OCI-LY7 (cell line): Measurements from ENCODE around the gene GABPB1. TPM values are rescaled to one million over a fixed set of nuclear protein-coding genes. Genes with fewer than 3 reads are reported as not detected.

Source experiments
- BruUV-seq: library from RNA; stranded (reverse); fragments of 400-500 nt; replicated peaks from 2 replicates; lab custom pipeline; 2021; lab: Mats Ljungman, UMichigan
- CTCF ChIA-PET: fragments of 300-600 bp; sonication (Branson Sonifier 250); formaldehyde crosslinking; loops from one replicate; lab custom pipeline; 2022; ENCODE audit warnings: antibody characterized with exemption; ENCODE audit not compliant: unreplicated experiment; lab: Charles Lee
- POLR2A ChIA-PET: fragments of 300-600 bp; sonication (Branson Sonifier 250); formaldehyde crosslinking; loops from one replicate; lab custom pipeline; 2022; ENCODE audit warnings: antibody characterized with exemption; lab: Charles Lee
- DNase-seq: peaks from one replicate; pipeline ENCODE4 v3.0.0-alpha.2; 2015; ENCODE audit warnings: low spot score
- H2AFZ ChIP-seq: fragments of 200-600 bp; sonication (generic), shearing (Covaris generic); 2 replicates; pipeline ENCODE4 v1.6.1; 2014; ENCODE audit warnings: mild to moderate bottlenecking, antibody characterized with exemption, low read length, moderate library complexity
- H3K27ac ChIP-seq: fragments of 200-600 bp; sonication (generic); 2 replicates; pipeline ENCODE4 v1.5.1; 2014; ENCODE audit warnings: mixed run types, low read depth, mild to moderate bottlenecking, moderate library complexity, low read length, inconsistent platforms; ENCODE audit not compliant: poor library complexity, severe bottlenecking
- H3K36me3 ChIP-seq: fragments of 200-600 bp; sonication (generic); 2 replicates; pipeline ENCODE4 v1.6.1; 2014; ENCODE audit warnings: mild to moderate bottlenecking, antibody characterized with exemption, low read length, moderate library complexity, mixed read lengths; ENCODE audit not compliant: insufficient read depth
- H3K4me1 ChIP-seq: fragments of 200-600 bp; sonication (generic); 2 replicates; pipeline ENCODE4 v1.5.1; 2014; ENCODE audit warnings: mild to moderate bottlenecking, low read length; ENCODE audit not compliant: insufficient read depth, poor library complexity, severe bottlenecking
- H3K4me2 ChIP-seq: fragments of 200-600 bp; sonication (generic); 2 replicates; pipeline ENCODE4 v1.6.1; 2014; ENCODE audit warnings: mild to moderate bottlenecking, low read length
- H3K4me3 ChIP-seq: fragments of 200-600 bp; sonication (generic); 2 replicates; pipeline ENCODE4 v1.5.1; 2014; ENCODE audit warnings: mild to moderate bottlenecking, low read depth, low read length; ENCODE audit not compliant: poor library complexity, severe bottlenecking
- H3K79me2 ChIP-seq: fragments of 200-600 bp; sonication (generic); 2 replicates; pipeline ENCODE4 v1.6.1; 2016; ENCODE audit warnings: low read depth, mild to moderate bottlenecking, low read length, moderate library complexity, mixed read lengths; ENCODE audit not compliant: insufficient read depth
- H3K9me2 ChIP-seq: fragments of 200-600 bp; sonication (generic); 2 replicates; pipeline ENCODE4 v1.6.1; 2016; ENCODE audit warnings: mild to moderate bottlenecking, low read length, mixed read lengths; ENCODE audit not compliant: insufficient read depth
- H3K9me3 ChIP-seq: fragments of 200-600 bp; sonication (generic); 2 replicates; pipeline ENCODE4 v1.6.1; 2014; ENCODE audit warnings: mild to moderate bottlenecking, mixed run types, low read length, mixed read lengths
- H4K20me1 ChIP-seq: fragments of 200-600 bp; sonication (generic); 2 replicates; pipeline ENCODE4 v1.6.1; 2014; ENCODE audit warnings: mild to moderate bottlenecking, antibody characterized with exemption, low read length, moderate library complexity, mixed read lengths; ENCODE audit not compliant: insufficient read depth
- EZH2phosphoT487 ChIP-seq: fragments of 200-600 bp; sonication (generic); IDR thresholded peaks from 2 replicates; pipeline ENCODE4 v1.6.1; 2018; ENCODE audit warnings: low read depth, borderline replicate concordance, mild to moderate bottlenecking, mixed run types, antibody characterized with exemption, low read length, moderate library complexity, mixed read lengths
- intact Hi-C: fragments of 100-400 bp; cut with micrococcal nuclease; formaldehyde crosslinking; loops from one replicate; pipeline ENCODE4 v1.10.0; 2022; ENCODE audit not compliant: unreplicated experiment
- total RNA-seq, 2 experiments: library from RNA; depleted of rRNA in 1 of 2; stranded (reverse); fragments of >200 nt in 1 of 2; shearing (Covaris generic) in 1 of 2; gene quantifications; 2 replicates each; pipeline ENCODE4 v1.2.3, GENCODE V29; 2014 to 2022
- TF ChIP-seq, protein P1 (sequence below): fragments of 200-600 bp; sonication (generic); conservative IDR thresholded peaks from 2 replicates; pipeline ENCODE4 v1.5.1; 2014; ENCODE audit warnings: mild to moderate bottlenecking, antibody characterized with exemption, low read length, moderate library complexity, mixed read lengths

The GABPB1 gene
- total RNA-seq, 2 experiments from 2014 or later: 32.6 to 53.3 TPM

DNA sequence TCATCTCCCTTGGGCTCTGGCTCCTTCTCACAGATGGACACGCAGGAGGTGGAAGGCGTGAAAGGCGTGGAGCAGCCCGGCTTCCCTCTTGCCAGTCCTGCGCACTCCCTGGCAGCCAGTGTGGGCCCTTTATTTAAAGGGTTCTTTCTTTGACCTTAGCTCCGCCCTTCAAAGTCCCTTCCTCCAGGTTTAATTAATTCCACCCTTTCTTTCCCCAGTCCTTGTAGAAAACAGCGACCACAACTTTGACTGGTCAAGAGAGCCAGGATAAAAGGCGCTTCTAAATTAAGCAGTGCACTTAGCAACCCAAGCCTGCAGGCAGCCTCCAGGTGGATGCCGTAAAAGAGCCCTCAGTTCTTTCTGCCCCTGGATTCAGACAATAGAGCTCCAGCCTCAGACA lies 89.4 kb downstream of the GABPB1 start, which contains the start of gene HDC:
Gene HDC, minus strand, starts transcription at position 107 of the 400 bp plus-strand sequence. Its CDS starts 103 bp downstream, at position 4.
- intact Hi-C loops: no loop called here
- ChIA-PET POLR2A (no interaction called here), CTCF (no interaction called here)
- H3K4me3 ChIP-seq: no peak within 1 kb of the TSS
- H2AFZ ChIP-seq: no peak within 1 kb of the TSS
- no peak within 1 kb of the TSS for H3K4me2 ChIP-seq
- H3K36me3 ChIP-seq: no peaks in the 10 kb centered on the region
- no peak for TF ChIP-seq EZH2phosphoT487
- TF ChIP-seq, protein P1, sequence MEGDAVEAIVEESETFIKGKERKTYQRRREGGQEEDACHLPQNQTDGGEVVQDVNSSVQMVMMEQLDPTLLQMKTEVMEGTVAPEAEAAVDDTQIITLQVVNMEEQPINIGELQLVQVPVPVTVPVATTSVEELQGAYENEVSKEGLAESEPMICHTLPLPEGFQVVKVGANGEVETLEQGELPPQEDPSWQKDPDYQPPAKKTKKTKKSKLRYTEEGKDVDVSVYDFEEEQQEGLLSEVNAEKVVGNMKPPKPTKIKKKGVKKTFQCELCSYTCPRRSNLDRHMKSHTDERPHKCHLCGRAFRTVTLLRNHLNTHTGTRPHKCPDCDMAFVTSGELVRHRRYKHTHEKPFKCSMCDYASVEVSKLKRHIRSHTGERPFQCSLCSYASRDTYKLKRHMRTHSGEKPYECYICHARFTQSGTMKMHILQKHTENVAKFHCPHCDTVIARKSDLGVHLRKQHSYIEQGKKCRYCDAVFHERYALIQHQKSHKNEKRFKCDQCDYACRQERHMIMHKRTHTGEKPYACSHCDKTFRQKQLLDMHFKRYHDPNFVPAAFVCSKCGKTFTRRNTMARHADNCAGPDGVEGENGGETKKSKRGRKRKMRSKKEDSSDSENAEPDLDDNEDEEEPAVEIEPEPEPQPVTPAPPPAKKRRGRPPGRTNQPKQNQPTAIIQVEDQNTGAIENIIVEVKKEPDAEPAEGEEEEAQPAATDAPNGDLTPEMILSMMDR: no peak
- no peak for DNase-seq
- no peak within 1 kb of the TSS for H3K27ac ChIP-seq
- H3K79me2 ChIP-seq: no peaks in the 10 kb centered on the region
- H4K20me1 ChIP-seq: no peaks in the 10 kb centered on the region
- no peaks in the 10 kb centered on the region for H3K9me3 ChIP-seq
- no TSS peak for BruUV-seq
- no peaks in the 10 kb centered on the region for H3K4me1 ChIP-seq
- H3K9me2 ChIP-seq: no peaks in the 10 kb centered on the region

DNA sequence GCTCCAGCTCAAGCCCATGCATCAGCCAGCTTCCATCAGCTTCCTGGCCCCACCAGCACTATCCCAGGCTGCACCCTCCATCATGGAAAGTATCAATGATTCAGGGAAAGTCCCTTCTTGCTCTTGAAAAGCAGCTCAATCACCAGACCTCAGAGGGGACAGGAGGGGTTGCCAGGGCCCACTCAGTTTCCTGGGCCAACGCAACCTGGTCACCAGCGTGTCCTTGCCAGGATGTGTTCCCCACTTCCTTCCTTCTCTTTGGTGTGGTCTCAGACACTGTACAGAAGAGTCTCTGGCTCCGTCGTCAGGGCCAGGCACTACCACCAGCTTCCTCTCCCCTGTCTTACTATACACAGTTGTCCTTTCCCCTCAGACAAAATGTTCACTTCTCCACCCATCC lies 92.5 kb downstream of the GABPB1 start:
- POLR2A ChIA-PET: no interaction called here
- H3K27ac ChIP-seq: no peak overlapping the region

DNA sequence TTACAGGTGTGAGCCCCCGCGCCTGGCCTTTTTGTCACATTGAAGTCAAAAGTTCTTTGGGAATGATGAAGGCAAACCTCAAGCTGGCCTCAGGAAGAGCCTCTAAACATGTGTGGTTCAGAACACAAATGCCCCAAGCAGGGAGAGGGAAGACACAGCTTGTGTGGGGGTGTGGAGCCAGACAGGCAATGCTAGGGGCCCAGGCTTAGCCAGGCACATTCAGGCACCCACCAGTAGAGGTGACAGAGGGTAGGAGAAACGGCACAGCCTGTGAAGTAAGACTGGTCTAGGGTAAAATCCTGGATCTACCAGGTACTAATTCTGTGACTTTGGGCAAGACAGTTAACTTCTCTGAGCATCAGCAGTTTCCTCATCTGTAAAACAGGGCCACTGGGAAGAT lies 93.0 kb downstream of the GABPB1 start:
- Histone ChIP-seq H3K36me3 (no peaks in the 10 kb centered on the region), H2AFZ (no peak overlapping the region), H4K20me1 (no peaks in the 10 kb centered on the region), H3K9me2 (no peaks in the 10 kb centered on the region), H3K4me1 (no peaks in the 10 kb centered on the region), H3K79me2 (no peaks in the 10 kb centered on the region), H3K9me3 (no peaks in the 10 kb centered on the region), H3K27ac (no peak overlapping the region), H3K4me3 (no peak overlapping the region), H3K4me2 (no peak overlapping the region)
- TF ChIP-seq, protein P1: 0 out of 2 replicates have a peak, but pooled peaks have one; percentile 12
- TF ChIP-seq EZH2phosphoT487: no peak
- CTCF ChIA-PET: no interaction called here
- no TSS peak for BruUV-seq
- POLR2A ChIA-PET: interaction anchor here (0.6 kb wide), 1 partner anchor 17 kb away, joined by 3 read pairs; no protein-coding TSS in a partner anchor
- intact Hi-C loops: no loop called here
- no peak for DNase-seq

More for the DNA sequence above, 92.5 kb downstream of the GABPB1 start:
- Histone ChIP-seq H3K9me3 (no peaks in the 10 kb centered on the region), H2AFZ (no peak overlapping the region), H3K4me2 (no peak overlapping the region), H3K79me2 (no peaks in the 10 kb centered on the region), H3K4me1 (no peaks in the 10 kb centered on the region), H3K36me3 (no peaks in the 10 kb centered on the region), H3K4me3 (no peak overlapping the region), H3K9me2 (no peaks in the 10 kb centered on the region), H4K20me1 (no peaks in the 10 kb centered on the region)
- TF ChIP-seq, protein P1: no peak
- no peak for TF ChIP-seq EZH2phosphoT487
- intact Hi-C loops: no loop called here
- CTCF ChIA-PET: no interaction called here
- BruUV-seq: no TSS peak
- DNase-seq: no peak
